ENCODE measurements around the gene STARD5.

STARD5 gene

GRCh38 chr15:81275711-81276392 lies 48.1 kb downstream of the STARD5 start:
- Histone ChIP-seq H3K36me3 (ENCODE audit: control insufficient read depth, insufficient read depth, low read length) (no peaks in the 10 kb centered on the region), H3K9me3 (ENCODE audit: control insufficient read depth, insufficient read depth, low read length) (peaks cover 7% of the 10 kb centered on the region), H3K4me3 (ENCODE audit: low read depth, low read length) (no peak overlapping the region), H3K9ac (ENCODE audit: low read depth, low read length) (no peak overlapping the region), H3K4me1 (ENCODE audit: control insufficient read depth, insufficient read depth, low read length) (no peaks in the 10 kb centered on the region), H3K27me3 (ENCODE audit: control insufficient read depth, insufficient read depth, low read length) (no peaks in the 10 kb centered on the region)

GRCh38 chr15:81274931-81275707 lies 48.8 kb downstream of the STARD5 start:
- peaks cover 7% of the 10 kb centered on the region for H3K9me3 ChIP-seq (ENCODE audit: control insufficient read depth, insufficient read depth, low read length)
- H3K4me1 ChIP-seq (ENCODE audit: control insufficient read depth, insufficient read depth, low read length), result no peaks in the 10 kb centered on the region
- no peak overlapping the region for H3K4me3 ChIP-seq (ENCODE audit: low read depth, low read length)
- H3K36me3 ChIP-seq (ENCODE audit: control insufficient read depth, insufficient read depth, low read length), result no peaks in the 10 kb centered on the region
- H3K27me3 ChIP-seq (ENCODE audit: control insufficient read depth, insufficient read depth, low read length), result no peaks in the 10 kb centered on the region
- no peak overlapping the region for H3K9ac ChIP-seq (ENCODE audit: low read depth, low read length)

- no peaks in the 10 kb centered on the region for H3K36me3 ChIP-seq (ENCODE audit: control insufficient read depth, insufficient read depth, low read length)
- H3K9ac ChIP-seq (ENCODE audit: low read depth, low read length), result no peak overlapping the region
- no peaks in the 10 kb centered on the region for H3K4me1 ChIP-seq (ENCODE audit: control insufficient read depth, insufficient read depth, low read length)
- H3K4me3 ChIP-seq (ENCODE audit: low read depth, low read length), result no peak overlapping the region
- peaks cover 7% of the 10 kb centered on the region for H3K9me3 ChIP-seq (ENCODE audit: control insufficient read depth, insufficient read depth, low read length)
- no peaks in the 10 kb centered on the region for H3K27me3 ChIP-seq (ENCODE audit: control insufficient read depth, insufficient read depth, low read length)
Measured at GRCh38 chr15:81274255-81274654, 49.7 kb downstream of the STARD5 start.

GRCh38 chr15:81273855-81274254 lies 50.1 kb downstream of the STARD5 start:
- peaks cover 7% of the 10 kb centered on the region for H3K9me3 ChIP-seq (ENCODE audit: control insufficient read depth, insufficient read depth, low read length)
- no peak overlapping the region for H3K4me3 ChIP-seq (ENCODE audit: low read depth, low read length)
- no peaks in the 10 kb centered on the region for H3K27me3 ChIP-seq (ENCODE audit: control insufficient read depth, insufficient read depth, low read length)
- no peaks in the 10 kb centered on the region for H3K36me3 ChIP-seq (ENCODE audit: control insufficient read depth, insufficient read depth, low read length)
- H3K4me1 ChIP-seq (ENCODE audit: control insufficient read depth, insufficient read depth, low read length), result no peaks in the 10 kb centered on the region
- H3K9ac ChIP-seq (ENCODE audit: low read depth, low read length), result no peak overlapping the region

- Histone ChIP-seq H3K9me3 (ENCODE audit: control insufficient read depth, insufficient read depth, low read length) (peaks cover 7% of the 10 kb centered on the region), H3K36me3 (ENCODE audit: control insufficient read depth, insufficient read depth, low read length) (no peaks in the 10 kb centered on the region), H3K27me3 (ENCODE audit: control insufficient read depth, insufficient read depth, low read length) (no peaks in the 10 kb centered on the region), H3K4me3 (ENCODE audit: low read depth, low read length) (no peak overlapping the region), H3K9ac (ENCODE audit: low read depth, low read length) (no peak overlapping the region), H3K4me1 (ENCODE audit: control insufficient read depth, insufficient read depth, low read length) (no peaks in the 10 kb centered on the region)
Measured at GRCh38 chr15:81273200-81273599, 50.7 kb downstream of the STARD5 start.

- H3K9me3 ChIP-seq (ENCODE audit: control insufficient read depth, insufficient read depth, low read length), result peaks cover 6% of the 10 kb centered on the region
- no peaks in the 10 kb centered on the region for H3K36me3 ChIP-seq (ENCODE audit: control insufficient read depth, insufficient read depth, low read length)
- no peak overlapping the region for H3K4me3 ChIP-seq (ENCODE audit: low read depth, low read length)
- H3K27me3 ChIP-seq (ENCODE audit: control insufficient read depth, insufficient read depth, low read length), result no peaks in the 10 kb centered on the region
- H3K4me1 ChIP-seq (ENCODE audit: control insufficient read depth, insufficient read depth, low read length), result no peaks in the 10 kb centered on the region
- H3K9ac ChIP-seq (ENCODE audit: low read depth, low read length), result no peak overlapping the region
Measured at GRCh38 chr15:81271761-81272644, 51.9 kb downstream of the STARD5 start.

- no peak overlapping the region for H3K4me3 ChIP-seq (ENCODE audit: low read depth, low read length)
- no peak overlapping the region for H3K9ac ChIP-seq (ENCODE audit: low read depth, low read length)
- no peaks in the 10 kb centered on the region for H3K36me3 ChIP-seq (ENCODE audit: control insufficient read depth, insufficient read depth, low read length)
- H3K9me3 ChIP-seq (ENCODE audit: control insufficient read depth, insufficient read depth, low read length), result no peaks in the 10 kb centered on the region
- H3K27me3 ChIP-seq (ENCODE audit: control insufficient read depth, insufficient read depth, low read length), result no peaks in the 10 kb centered on the region
- peaks cover 4% of the 10 kb centered on the region for H3K4me1 ChIP-seq (ENCODE audit: control insufficient read depth, insufficient read depth, low read length)
Measured at GRCh38 chr15:81270781-81271491, 53.0 kb downstream of the STARD5 start.

GRCh38 chr15:81270188-81270587 lies 53.8 kb downstream of the STARD5 start:
- Histone ChIP-seq H3K9me3 (ENCODE audit: control insufficient read depth, insufficient read depth, low read length) (no peaks in the 10 kb centered on the region), H3K4me1 (ENCODE audit: control insufficient read depth, insufficient read depth, low read length) (peaks cover 7% of the 10 kb centered on the region), H3K4me3 (ENCODE audit: low read depth, low read length) (no peak overlapping the region), H3K36me3 (ENCODE audit: control insufficient read depth, insufficient read depth, low read length) (no peaks in the 10 kb centered on the region), H3K27me3 (ENCODE audit: control insufficient read depth, insufficient read depth, low read length) (no peaks in the 10 kb centered on the region), H3K9ac (ENCODE audit: low read depth, low read length) (no peak overlapping the region)

- H3K4me1 ChIP-seq (ENCODE audit: control insufficient read depth, insufficient read depth, low read length), result peaks cover 8% of the 10 kb centered on the region
- no peaks in the 10 kb centered on the region for H3K36me3 ChIP-seq (ENCODE audit: control insufficient read depth, insufficient read depth, low read length)
- no peaks in the 10 kb centered on the region for H3K9me3 ChIP-seq (ENCODE audit: control insufficient read depth, insufficient read depth, low read length)
- no peak overlapping the region for H3K9ac ChIP-seq (ENCODE audit: low read depth, low read length)
- no peaks in the 10 kb centered on the region for H3K27me3 ChIP-seq (ENCODE audit: control insufficient read depth, insufficient read depth, low read length)
- H3K4me3 ChIP-seq (ENCODE audit: low read depth, low read length), result no peak overlapping the region
Measured at GRCh38 chr15:81268881-81269601, 54.9 kb downstream of the STARD5 start.

- Histone ChIP-seq H3K27me3 (ENCODE audit: control insufficient read depth, insufficient read depth, low read length) (no peaks in the 10 kb centered on the region), H3K9ac (ENCODE audit: low read depth, low read length) (no peak overlapping the region), H3K36me3 (ENCODE audit: control insufficient read depth, insufficient read depth, low read length) (no peaks in the 10 kb centered on the region), H3K9me3 (ENCODE audit: control insufficient read depth, insufficient read depth, low read length) (no peaks in the 10 kb centered on the region), H3K4me1 (ENCODE audit: control insufficient read depth, insufficient read depth, low read length) (peaks cover 8% of the 10 kb centered on the region), H3K4me3 (ENCODE audit: low read depth, low read length) (no peak overlapping the region)
Measured at GRCh38 chr15:81268340-81268739, 55.6 kb downstream of the STARD5 start.
